OCI-LY7 (cell line): ENCODE measurements around the gene CAPZB.

Experiments used
- CTCF ChIP-seq: fragments of 200-600 bp; sonication (generic); conservative IDR thresholded peaks from 2 replicates; pipeline ENCODE4 v1.5.1; 2014; ENCODE audit warnings: mild to moderate bottlenecking, antibody characterized with exemption, low read length, moderate library complexity, mixed read lengths
- EZH2phosphoT487 ChIP-seq: fragments of 200-600 bp; sonication (generic); IDR thresholded peaks from 2 replicates; pipeline ENCODE4 v1.6.1; 2018; ENCODE audit warnings: low read depth, borderline replicate concordance, mild to moderate bottlenecking, mixed run types, antibody characterized with exemption, low read length, moderate library complexity, mixed read lengths

GRCh38 chr1:19396280-19396679 is 89.1 kb downstream of the CAPZB start:
- TF ChIP-seq CTCF (no peak), EZH2phosphoT487 (no peak)
